GM04503 (cell line): Measurements from ENCODE around the gene ASL.
"Not testable (repeated sequence)": the region's sequence is repeated elsewhere in the genome, so short reads cannot be mapped to it uniquely, and the experiment has no call there.

Experiments
- DNase-seq: peaks from one replicate; pipeline ENCODE4 v3.0.0-alpha.2; 2012; ENCODE audit warnings: low read depth

Gene ASL

GRCh38 chr7:66076462-66077329 is 1.1 kb downstream of the ASL start:
- no peak for DNase-seq

GRCh38 chr7:66078067-66078466 is 2.4 kb downstream of the ASL start:
- no peak for DNase-seq

- no peak for DNase-seq
These were observed 6.5 kb downstream of the ASL start for GRCh38 chr7:66082083-66082482.

- no peak for DNase-seq
These were observed 7.3 kb downstream of the ASL start for GRCh38 chr7:66082886-66083415.

GRCh38 chr7:66083677-66084076 is 8.1 kb downstream of the ASL start:
- no peak for DNase-seq

- no peak for DNase-seq
These were observed 13.5 kb downstream of the ASL start for GRCh38 chr7:66088861-66089838.

GRCh38 chr7:66092654-66093053 is 17.0 kb downstream of the ASL start:
- no peak for DNase-seq

- no peak for DNase-seq
These were observed 19.4 kb downstream of the ASL start for GRCh38 chr7:66095010-66095409.

GRCh38 chr7:66099232-66099550 is 23.6 kb downstream of the ASL start:
- no peak for DNase-seq

- peak; percentile 82 for DNase-seq
These were observed 24.2 kb downstream of the ASL start for GRCh38 chr7:66099551-66100407.

GRCh38 chr7:66100408-66101050 is 24.9 kb downstream of the ASL start:
- no peak for DNase-seq

- not testable (repeated sequence) for DNase-seq
These were observed 26.5 kb downstream of the ASL start for GRCh38 chr7:66102168-66102567.

- not testable (repeated sequence) for DNase-seq
These were observed 28.4 kb downstream of the ASL start for GRCh38 chr7:66103994-66104393.

- DNase-seq: no peak
These were observed 29.7 kb downstream of the ASL start for GRCh38 chr7:66105263-66105748.

- not testable (repeated sequence) for DNase-seq
These were observed 32.8 kb downstream of the ASL start for GRCh38 chr7:66108410-66108809.

GRCh38 chr7:66110856-66111255 is 35.2 kb downstream of the ASL start:
- DNase-seq: peak; percentile 87

- DNase-seq: peak; percentile 56
These were observed 39.4 kb downstream of the ASL start, which contains the start of gene CRCP for GRCh38 chr7:66114743-66115649. CRCP (plus strand) TSS chr7:66114847; CDS start chr7:66114963, 116 bp downstream.

GRCh38 chr7:66116680-66117420 is 41.2 kb downstream of the ASL start:
- DNase-seq: not testable (repeated sequence)

- DNase-seq: no peak
These were observed 43.0 kb downstream of the ASL start for GRCh38 chr7:66118603-66119002.
